RCC 7860 (cell line): Measurements from ENCODE around the gene PCDHGA7.
"Not testable (repeated sequence)": the region's sequence is repeated elsewhere in the genome, so short reads cannot be mapped to it uniquely, and the experiment has no call there.

Experiments
- DNase-seq: peaks from one replicate; pipeline ENCODE4 v3.0.0-alpha.2; 2015; ENCODE audit warnings: low spot score
- FAIRE-seq: peaks from 2 replicates; lab custom pipeline; 2012; peaks lifted over from hg19 to GRCh38; lab: Jason Lieb, UNC

Gene PCDHGA7

DNA sequence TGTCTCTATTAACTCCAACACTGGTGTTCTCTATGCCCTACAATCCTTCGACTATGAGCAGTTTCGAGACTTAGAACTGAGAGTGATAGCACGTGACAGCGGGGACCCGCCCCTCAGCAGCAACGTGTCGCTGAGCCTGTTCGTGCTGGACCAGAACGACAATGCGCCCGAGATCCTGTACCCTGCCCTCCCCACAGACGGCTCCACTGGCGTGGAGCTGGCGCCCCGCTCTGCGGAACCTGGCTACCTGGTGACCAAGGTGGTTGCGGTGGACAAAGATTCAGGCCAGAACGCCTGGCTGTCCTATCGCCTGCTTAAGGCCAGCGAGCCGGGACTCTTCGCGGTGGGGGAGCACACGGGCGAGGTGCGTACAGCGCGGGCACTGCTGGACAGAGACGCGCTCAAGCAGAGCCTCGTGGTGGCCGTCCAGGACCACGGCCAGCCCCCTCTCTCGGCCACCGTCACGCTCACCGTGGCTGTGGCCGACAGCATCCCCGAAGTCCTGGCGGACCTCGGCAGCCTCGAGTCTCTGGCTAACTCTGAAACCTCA, 40.3 kb downstream of the PCDHGA7 start:
- no peak for DNase-seq
- no peak for FAIRE-seq

DNA sequence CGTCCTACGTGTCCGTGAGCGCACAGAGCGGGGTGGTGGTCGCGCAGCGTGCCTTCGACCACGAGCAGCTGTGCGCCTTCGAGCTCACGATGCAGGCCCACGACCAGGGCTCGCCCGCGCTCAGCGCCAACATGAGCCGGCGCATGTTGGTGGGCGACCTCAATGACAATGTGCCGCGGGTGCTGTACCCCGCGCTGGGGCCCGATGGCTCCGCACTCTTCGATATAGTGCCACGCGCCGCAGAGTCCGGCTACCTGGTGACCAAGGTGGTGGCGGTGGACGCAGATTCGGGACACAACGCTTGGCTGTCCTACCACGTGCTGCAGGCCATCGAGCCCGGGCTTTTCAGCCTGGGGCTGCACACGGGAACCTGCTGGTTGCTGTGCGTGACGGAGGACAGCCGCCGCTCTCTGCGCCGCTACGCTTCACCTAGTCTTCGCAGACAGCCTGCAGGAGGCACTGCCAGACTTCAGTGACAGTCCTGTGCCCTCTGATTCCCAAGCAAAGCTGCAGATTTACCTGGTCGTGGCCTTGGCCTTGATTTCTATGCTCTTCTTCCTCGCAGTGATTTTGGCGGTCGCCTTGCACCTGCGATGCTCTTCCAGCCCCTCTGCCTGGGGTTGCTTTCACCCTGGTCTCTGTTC, 45.4 kb downstream of the PCDHGA7 start:
- FAIRE-seq (no peak), DNase-seq (no peak)

DNA sequence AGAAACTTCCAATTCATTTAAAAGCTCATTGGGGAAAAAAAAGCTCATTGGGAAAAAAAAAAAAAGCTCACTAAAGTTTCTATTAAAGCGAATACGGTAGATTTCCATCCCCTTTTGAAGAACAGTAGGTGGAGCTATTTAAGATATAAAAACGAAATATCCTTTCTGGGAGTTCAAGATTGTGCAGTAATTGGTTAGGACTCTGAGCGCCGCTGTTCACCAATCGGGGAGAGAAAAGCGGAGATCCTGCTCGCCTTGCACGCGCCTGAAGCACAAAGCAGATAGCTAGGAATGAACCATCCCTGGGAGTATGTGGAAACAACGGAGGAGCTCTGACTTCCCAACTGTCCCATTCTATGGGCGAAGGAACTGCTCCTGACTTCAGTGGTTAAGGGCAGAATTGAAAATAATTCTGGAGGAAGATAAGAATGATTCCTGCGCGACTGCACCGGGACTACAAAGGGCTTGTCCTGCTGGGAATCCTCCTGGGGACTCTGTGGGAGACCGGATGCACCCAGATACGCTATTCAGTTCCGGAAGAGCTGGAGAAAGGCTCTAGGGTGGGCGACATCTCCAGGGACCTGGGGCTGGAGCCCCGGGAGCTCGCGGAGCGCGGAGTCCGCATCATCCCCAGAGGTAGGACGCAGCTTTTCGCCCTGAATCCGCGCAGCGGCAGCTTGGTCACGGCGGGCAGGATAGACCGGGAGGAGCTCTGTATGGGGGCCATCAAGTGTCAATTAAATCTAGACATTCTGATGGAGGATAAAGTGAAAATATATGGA, 48.0 kb downstream of the PCDHGA7 start, which contains the start of gene PCDHGA12:
PCDHGA12 (plus strand) TSS at position 176 of the 782 bp plus-strand sequence; CDS start at position 429, 253 bp downstream.
- FAIRE-seq (no peak), DNase-seq (peak; percentile 35)

DNA sequence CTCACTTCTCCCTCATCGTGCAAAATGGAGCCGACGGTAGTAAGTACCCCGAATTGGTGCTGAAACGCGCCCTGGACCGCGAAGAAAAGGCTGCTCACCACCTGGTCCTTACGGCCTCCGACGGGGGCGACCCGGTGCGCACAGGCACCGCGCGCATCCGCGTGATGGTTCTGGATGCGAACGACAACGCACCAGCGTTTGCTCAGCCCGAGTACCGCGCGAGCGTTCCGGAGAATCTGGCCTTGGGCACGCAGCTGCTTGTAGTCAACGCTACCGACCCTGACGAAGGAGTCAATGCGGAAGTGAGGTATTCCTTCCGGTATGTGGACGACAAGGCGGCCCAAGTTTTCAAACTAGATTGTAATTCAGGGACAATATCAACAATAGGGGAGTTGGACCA, 48.7 kb downstream of the PCDHGA7 start:
- DNase-seq (no peak), FAIRE-seq (no peak)

- not testable (repeated sequence) for DNase-seq
Observed at GRCh38 chr5:141432308-141432707, 49.8 kb downstream of the PCDHGA7 start.

GRCh38 chr5:141432726-141433125, 50.2 kb downstream of the PCDHGA7 start:
- not testable (repeated sequence) for DNase-seq, FAIRE-seq

More at GRCh38 chr5:141432308-141432707, 49.8 kb downstream of the PCDHGA7 start:
- FAIRE-seq: not testable (repeated sequence)

GRCh38 chr5:141434006-141434405, 51.5 kb downstream of the PCDHGA7 start:
- DNase-seq (no peak), FAIRE-seq (no peak)
